OCI-LY1 (cell line): ENCODE results near the gene APBB1IP.

Source experiments
- H2AFZ ChIP-seq: fragments of 200-600 bp; sonication (generic), shearing (Covaris generic); 2 replicates; pipeline ENCODE4 v1.6.0; 2014; ENCODE audit warnings: antibody characterized with exemption, mild to moderate bottlenecking, low read length
- H3F3A ChIP-seq: fragments of 200-600 bp; sonication (generic), shearing (Covaris generic); 2 replicates; pipeline ENCODE4 v1.6.0; 2014; ENCODE audit warnings: mild to moderate bottlenecking, antibody characterized with exemption, low read length, moderate library complexity; ENCODE audit not compliant: insufficient read depth
- H3K27ac ChIP-seq: fragments of 200-600 bp; sonication (generic); 2 replicates; pipeline ENCODE4 v1.5.1; 2014; ENCODE audit warnings: low read length, mixed run types, mild to moderate bottlenecking, low read depth; ENCODE audit not compliant: poor library complexity, severe bottlenecking
- H3K27me3 ChIP-seq: fragments of 200-600 bp; sonication (generic); 2 replicates; pipeline ENCODE4 v1.6.0; 2014; ENCODE audit warnings: antibody characterized with exemption, mild to moderate bottlenecking, low read length, moderate library complexity; ENCODE audit not compliant: insufficient read depth
- H3K36me3 ChIP-seq: fragments of 200-600 bp; sonication (generic); 2 replicates; pipeline ENCODE4 v1.6.1; 2014; ENCODE audit warnings: mild to moderate bottlenecking, antibody characterized with exemption, low read length, moderate library complexity, mixed read lengths; ENCODE audit not compliant: insufficient read depth
- H3K4me1 ChIP-seq: fragments of 200-600 bp; sonication (generic); 2 replicates; pipeline ENCODE4 v1.5.1; 2014; ENCODE audit warnings: mild to moderate bottlenecking, low read length, moderate library complexity; ENCODE audit not compliant: insufficient read depth, severe bottlenecking
- H3K4me2 ChIP-seq: fragments of 200-600 bp; sonication (generic), shearing (Covaris generic); 2 replicates; pipeline ENCODE4 v1.6.1; 2014; ENCODE audit warnings: low read length
- H3K4me3 ChIP-seq: fragments of 200-600 bp; sonication (generic); 2 replicates; pipeline ENCODE4 v1.5.1; 2014; ENCODE audit warnings: low read length, low read depth, mild to moderate bottlenecking, mixed read lengths; ENCODE audit not compliant: poor library complexity, severe bottlenecking
- H3K79me2 ChIP-seq: fragments of 200-600 bp; shearing (Covaris generic); 2 replicates; pipeline ENCODE4 v1.6.1; 2016; ENCODE audit warnings: mixed run types, low read length, mixed read lengths; ENCODE audit not compliant: insufficient read depth
- H3K9ac ChIP-seq: fragments of 200-600 bp; sonication (generic), shearing (Covaris generic); 2 replicates; pipeline ENCODE4 v1.6.1; 2014; ENCODE audit warnings: mild to moderate bottlenecking, low read length, mixed read lengths
- H3K9me2 ChIP-seq: fragments of 200-600 bp; sonication (generic), shearing (Covaris generic); 2 replicates; pipeline ENCODE4 v1.6.1; 2014; ENCODE audit warnings: low read depth, mild to moderate bottlenecking, low read length, mixed read lengths
- H3K9me3 ChIP-seq: fragments of 200-600 bp; shearing (Covaris generic); 2 replicates; pipeline ENCODE4 v1.6.1; 2014; ENCODE audit warnings: low read length, mixed read lengths
- H4K20me1 ChIP-seq: fragments of 200-600 bp; sonication (generic), shearing (Covaris generic); 2 replicates; pipeline ENCODE4 v1.6.0; 2016; ENCODE audit warnings: mild to moderate bottlenecking, low read length; ENCODE audit not compliant: insufficient read depth
- CTCF ChIP-seq: fragments of 200-600 bp; sonication (generic), shearing (Covaris generic); IDR thresholded peaks from 2 replicates; pipeline ENCODE4 v1.5.1; 2017; ENCODE audit warnings: mild to moderate bottlenecking, antibody characterized with exemption, low read length, moderate library complexity, mixed read lengths
- EZH2 ChIP-seq: fragments of 200-600 bp; sonication (generic), shearing (Covaris generic); IDR thresholded peaks from 2 replicates; pipeline ENCODE4 v1.8.0; 2017; ENCODE audit warnings: borderline replicate concordance, mixed run types, mild to moderate bottlenecking, antibody characterized with exemption, low read length, moderate library complexity, mixed read lengths

APBB1IP gene

GRCh38 chr10:26435852-26436251, 2.3 kb upstream of the APBB1IP start:
- H3K9me3 ChIP-seq = no peaks in the 10 kb centered on the region
- H3K27ac ChIP-seq = peak overlapping the region; percentile 96
- no peaks in the 10 kb centered on the region for H4K20me1 ChIP-seq
- no peak overlapping the region for H3K4me2 ChIP-seq
- peaks cover 30% of the 10 kb centered on the region for H3K4me1 ChIP-seq
- no peak overlapping the region; the same call in 1 of the 2 replicates for H3K9ac ChIP-seq
- H2AFZ ChIP-seq = no peak overlapping the region
- H3K4me3 ChIP-seq = no peak overlapping the region
- H3K9me2 ChIP-seq = no peaks in the 10 kb centered on the region
- H3K36me3 ChIP-seq = peaks cover 16% of the 10 kb centered on the region
- peaks cover 27% of the 10 kb centered on the region for H3K79me2 ChIP-seq
- no peaks in the 10 kb centered on the region for H3K27me3 ChIP-seq
- peaks cover 6% of the 10 kb centered on the region; the same call in 1 of the 2 replicates for H3F3A ChIP-seq
- TF ChIP-seq CTCF = no peak
- TF ChIP-seq EZH2 = no peak

- peaks cover 6% of the 10 kb centered on the region; the same call in 1 of the 2 replicates for H3F3A ChIP-seq
- H3K9me2 ChIP-seq = no peaks in the 10 kb centered on the region
- H3K4me2 ChIP-seq = peak overlapping the region; percentile 94
- H3K4me1 ChIP-seq = peaks cover 33% of the 10 kb centered on the region
- H4K20me1 ChIP-seq = no peaks in the 10 kb centered on the region
- no peak for TF ChIP-seq EZH2
- TF ChIP-seq CTCF = no peak
- H3K27me3 ChIP-seq = no peaks in the 10 kb centered on the region
- H3K4me3 ChIP-seq = peak overlapping the region; percentile 90
- peak overlapping the region; percentile 96 for H3K27ac ChIP-seq
- peaks cover 25% of the 10 kb centered on the region for H3K36me3 ChIP-seq
- H3K9ac ChIP-seq = peak overlapping the region; percentile 96
- no peak overlapping the region for H2AFZ ChIP-seq
- H3K79me2 ChIP-seq = peaks cover 37% of the 10 kb centered on the region
- no peaks in the 10 kb centered on the region for H3K9me3 ChIP-seq
Measured at GRCh38 chr10:26436848-26437247, 1.3 kb upstream of the APBB1IP start.

GRCh38 chr10:26438534-26439341, 597 bp downstream of the APBB1IP start:
- no peaks in the 10 kb centered on the region for H3K27me3 ChIP-seq
- no peaks in the 10 kb centered on the region for H4K20me1 ChIP-seq
- H3F3A ChIP-seq = peaks cover 6% of the 10 kb centered on the region; the same call in 1 of the 2 replicates
- peak overlapping the region; percentile 96 for H3K27ac ChIP-seq
- peak overlapping the region; percentile 96 for H3K9ac ChIP-seq
- no peaks in the 10 kb centered on the region for H3K9me2 ChIP-seq
- H3K36me3 ChIP-seq = peaks cover 43% of the 10 kb centered on the region
- H3K4me3 ChIP-seq = peak overlapping the region; percentile 90
- no peaks in the 10 kb centered on the region for H3K9me3 ChIP-seq
- peak overlapping the region; percentile 94 for H3K4me2 ChIP-seq
- peaks cover 55% of the 10 kb centered on the region for H3K79me2 ChIP-seq
- no peak for TF ChIP-seq EZH2
- no peak for TF ChIP-seq CTCF
- H2AFZ ChIP-seq = no peak overlapping the region
- peaks cover 51% of the 10 kb centered on the region for H3K4me1 ChIP-seq
